GM12865 (cell line): ENCODE data around the gene SLC9A9.

Source experiments
- DNase-seq: peaks from one replicate; pipeline ENCODE4 v3.0.0; 2010; ENCODE audit warnings: low read depth
- H3K4me3 ChIP-seq: 2 replicates; pipeline ENCODE4 v1.5.1; 2011; ENCODE audit warnings: mild to moderate bottlenecking, low read depth, low read length, control low read depth
- CTCF ChIP-seq: IDR thresholded peaks from 2 replicates; pipeline ENCODE4 v1.5.1; 2011; ENCODE audit warnings: low read length, control low read depth, low read depth, inconsistent platforms; ENCODE audit not compliant: insufficient read depth; ENCODE audit errors: missing control alignments

SLC9A9 gene

GRCh38 chr3:143831994-143832393, 16.3 kb downstream of the SLC9A9 start:
- H3K4me3 ChIP-seq: peak overlapping the region; percentile 47
- peak; percentile 67 for DNase-seq
- no peak for TF ChIP-seq CTCF

- peak overlapping the region; percentile 47 for H3K4me3 ChIP-seq
- TF ChIP-seq CTCF: no peak
- peak; percentile 65 for DNase-seq
These were observed 17.1 kb downstream of the SLC9A9 start for GRCh38 chr3:143831208-143831607.

GRCh38 chr3:143830786-143831185, 17.5 kb downstream of the SLC9A9 start:
- no peak for DNase-seq
- TF ChIP-seq CTCF: no peak
- no peak overlapping the region for H3K4me3 ChIP-seq

- DNase-seq: no peak
- TF ChIP-seq CTCF: no peak
- H3K4me3 ChIP-seq: no peak overlapping the region
These were observed 18.2 kb downstream of the SLC9A9 start for GRCh38 chr3:143830063-143830462.

- H3K4me3 ChIP-seq: no peak overlapping the region
- TF ChIP-seq CTCF: no peak
- DNase-seq: no peak
These were observed 20.8 kb downstream of the SLC9A9 start for GRCh38 chr3:143827425-143827824.

GRCh38 chr3:143826296-143826695, 22.0 kb downstream of the SLC9A9 start:
- DNase-seq: no peak
- no peak for TF ChIP-seq CTCF

GRCh38 chr3:143825513-143825912, 22.8 kb downstream of the SLC9A9 start:
- peak; percentile 74 for DNase-seq
- TF ChIP-seq CTCF: no peak
- no peak overlapping the region for H3K4me3 ChIP-seq

More at GRCh38 chr3:143826296-143826695, 22.0 kb downstream of the SLC9A9 start:
- no peak overlapping the region for H3K4me3 ChIP-seq
